Measurements from ENCODE around the gene GARIN5B.

GARIN5B gene

GRCh38 chr19:55360902-55361301 is 2.2 kb downstream of the GARIN5B start:
- no peak for DNase-seq (ENCODE audit: low read depth in 2 of 2)
- H3K4me3 ChIP-seq (replicated peaks in 1 of 2; ENCODE audit: low read depth in 2 of 2, low read length in 2 of 2), result no peak overlapping the region
- no peak for TF ChIP-seq CTCF (IDR thresholded peaks at IDR 0.05; ENCODE audit: low read depth, low read length)

- H3K4me3 ChIP-seq (replicated peaks in 1 of 2; ENCODE audit: low read depth in 2 of 2, low read length in 2 of 2), result no peak overlapping the region
- DNase-seq (ENCODE audit: low read depth in 2 of 2), result no peak
- TF ChIP-seq CTCF (IDR thresholded peaks at IDR 0.05; ENCODE audit: low read depth, low read length), result no peak
Measured at GRCh38 chr19:55358943-55359908, 3.8 kb downstream of the GARIN5B start.

DNA sequence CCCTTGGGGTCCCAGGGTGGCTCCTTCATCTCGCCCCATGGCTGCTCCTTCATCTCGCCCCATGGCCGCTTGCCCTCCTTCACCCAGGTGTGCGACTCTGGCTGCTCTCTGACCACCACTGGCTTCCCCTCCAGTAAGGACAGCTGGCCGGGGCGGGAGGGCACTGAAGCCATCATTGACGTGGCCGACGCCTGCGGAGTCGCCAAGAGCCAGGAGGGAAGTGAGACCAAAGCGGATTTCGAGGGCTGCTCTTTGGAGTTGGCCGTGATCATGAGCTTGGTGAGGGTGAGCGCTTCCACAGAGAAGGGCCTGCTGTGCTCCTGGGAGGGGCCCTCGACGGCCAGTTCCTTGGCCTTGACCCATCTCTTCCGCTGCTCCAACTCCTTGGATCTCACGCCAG is 4.6 kb downstream of the GARIN5B start:
- no peak for TF ChIP-seq CTCF (IDR thresholded peaks at IDR 0.05; ENCODE audit: low read depth, low read length)
- no peak overlapping the region for H3K4me3 ChIP-seq (replicated peaks in 1 of 2; ENCODE audit: low read depth in 2 of 2, low read length in 2 of 2)

GRCh38 chr19:55355213-55355821 is 7.7 kb downstream of the GARIN5B start:
- no peak for DNase-seq (ENCODE audit: low read depth in 2 of 2)
- TF ChIP-seq CTCF (IDR thresholded peaks at IDR 0.05; ENCODE audit: low read depth, low read length), result no peak
- no peak overlapping the region for H3K4me3 ChIP-seq (replicated peaks in 1 of 2; ENCODE audit: low read depth in 2 of 2, low read length in 2 of 2)

More for the DNA sequence above, 4.6 kb downstream of the GARIN5B start:
- DNase-seq (ENCODE audit: low read depth in 2 of 2), result no peak

DNA sequence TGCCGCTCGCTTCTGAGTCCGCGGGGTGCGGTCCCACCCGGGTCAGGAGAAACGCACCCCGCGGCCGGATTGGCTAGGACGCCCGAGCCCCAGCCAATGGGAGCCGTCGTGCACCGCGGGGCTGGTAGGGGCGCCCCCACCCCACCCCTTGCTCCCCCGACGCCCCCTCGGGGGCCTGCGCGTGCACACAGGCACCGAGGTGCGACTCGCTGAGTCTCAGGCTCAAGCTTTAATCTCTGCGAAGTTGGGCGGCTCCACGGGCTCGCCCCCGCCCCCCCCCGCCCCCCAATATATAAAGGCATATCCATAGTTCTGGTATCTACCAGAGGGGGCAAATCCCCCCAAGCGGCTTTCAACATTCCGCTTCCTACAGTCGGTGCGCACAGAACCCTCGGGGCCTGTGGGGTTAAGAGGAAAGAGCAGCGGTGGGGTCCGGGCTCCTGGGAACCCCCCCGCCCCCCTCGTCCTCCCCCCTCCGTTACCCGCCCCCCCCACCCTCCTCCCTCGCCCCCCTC is 8.3 kb downstream of the GARIN5B start, which contains the start of gene COX6B2:
Gene COX6B2 (minus strand): TSS at position 22 of the 515 bp plus-strand sequence. CDS start 198 bp downstream, outside the sequence.
- peak within 1 kb of the TSS; percentile 44 to 46 for H3K4me3 ChIP-seq (replicated peaks in 1 of 2; ENCODE audit: low read depth in 2 of 2, low read length in 2 of 2)
- DNase-seq (ENCODE audit: low read depth in 2 of 2), result no peak
- no peak for TF ChIP-seq CTCF (IDR thresholded peaks at IDR 0.05; ENCODE audit: low read depth, low read length)

GRCh38 chr19:55353803-55354697 is 9.0 kb downstream of the GARIN5B start:
- peak; percentile 28 to 62 for DNase-seq (ENCODE audit: low read depth in 2 of 2)
- TF ChIP-seq CTCF (IDR thresholded peaks at IDR 0.05; ENCODE audit: low read depth, low read length), result no peak
- peak overlapping the region; percentile 44 to 46 for H3K4me3 ChIP-seq (replicated peaks in 1 of 2; ENCODE audit: low read depth in 2 of 2, low read length in 2 of 2)
